Measurements from ENCODE around the gene TNNT2. TPM values are rescaled to one million over a fixed set of nuclear protein-coding genes. Genes with fewer than 3 reads are reported as not detected.

Gene TNNT2
- total RNA-seq, 1 donor from 2014 or later = not detected

DNA sequence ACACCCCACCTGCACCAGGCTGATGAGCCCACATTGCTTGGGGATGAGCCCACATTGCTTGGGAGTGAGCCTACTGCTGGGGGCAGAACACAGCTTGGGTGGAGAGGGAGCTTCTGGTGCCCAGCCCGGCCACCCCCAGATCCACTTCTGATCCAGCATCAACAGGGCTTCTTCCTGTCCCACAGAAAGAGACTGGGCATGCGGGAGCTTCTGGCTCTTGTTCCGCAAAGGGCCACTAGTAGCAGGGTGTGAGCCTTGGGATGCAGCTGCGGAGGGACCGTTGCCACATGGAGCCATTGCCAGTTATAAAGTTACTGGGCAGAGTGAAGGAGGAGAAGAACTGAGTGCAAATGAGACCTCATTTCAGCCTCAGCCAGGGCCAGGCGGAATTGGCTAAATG is 57.8 kb downstream of the TNNT2 start:
- Histone ChIP-seq H3K27ac (no peak overlapping the region), H3K36me3 (no peaks in the 10 kb centered on the region), H3K9me3 (no peaks in the 10 kb centered on the region), H3K4me3 (no peak overlapping the region), H3K27me3 (no peaks in the 10 kb centered on the region), H3K4me1 (no peaks in the 10 kb centered on the region)
- intact Hi-C loops (cut with DNase I) = no loop called here
- no peak for TF ChIP-seq CTCF (IDR thresholded peaks at IDR 0.05)
- DNase-seq (ENCODE audit: low spot score in 2 of 2) = peak in 1 of 2 donors; percentile 43

- Histone ChIP-seq H3K36me3 (no peaks in the 10 kb centered on the region), H3K9me3 (no peaks in the 10 kb centered on the region), H3K27ac (no peak overlapping the region), H3K27me3 (no peaks in the 10 kb centered on the region), H3K4me1 (no peaks in the 10 kb centered on the region), H3K4me3 (no peak overlapping the region)
- intact Hi-C loops (cut with DNase I) = no loop called here
- peak in 1 of 2 donors; percentile 25 for DNase-seq (ENCODE audit: low spot score in 2 of 2)
- no peak for TF ChIP-seq CTCF (IDR thresholded peaks at IDR 0.05)
Measured at GRCh38 chr1:201318504-201319340, 58.8 kb downstream of the TNNT2 start.

DNA sequence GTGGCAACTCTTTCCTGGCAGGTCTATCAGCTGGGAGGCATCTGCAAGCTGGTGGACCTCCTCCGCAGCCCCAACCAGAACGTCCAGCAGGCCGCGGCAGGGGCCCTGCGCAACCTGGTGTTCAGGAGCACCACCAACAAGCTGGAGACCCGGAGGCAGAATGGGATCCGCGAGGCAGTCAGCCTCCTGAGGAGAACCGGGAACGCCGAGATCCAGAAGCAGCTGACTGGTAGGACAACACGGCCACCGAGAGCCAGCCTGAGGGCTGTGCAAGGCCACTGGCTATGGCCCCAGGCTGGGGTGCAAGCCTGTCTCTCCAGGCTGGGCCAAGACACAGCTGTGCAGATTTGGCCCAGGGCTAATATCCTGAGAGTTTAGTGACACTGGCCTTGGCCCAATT is 59.9 kb downstream of the TNNT2 start:
- DNase-seq (ENCODE audit: low spot score in 2 of 2) = peak in 1 of 2 donors; percentile 43
- intact Hi-C loops (cut with DNase I) = no loop called here

GRCh38 chr1:201316556-201316955 is 60.9 kb downstream of the TNNT2 start:
- intact Hi-C loops (cut with DNase I) = no loop called here
- H3K27ac ChIP-seq = no peak overlapping the region
- no peak for DNase-seq (ENCODE audit: low spot score in 2 of 2)
- H3K9me3 ChIP-seq = no peaks in the 10 kb centered on the region
- H3K27me3 ChIP-seq = no peaks in the 10 kb centered on the region
- H3K36me3 ChIP-seq = no peaks in the 10 kb centered on the region
- H3K4me1 ChIP-seq = no peaks in the 10 kb centered on the region
- no peak overlapping the region for H3K4me3 ChIP-seq
- TF ChIP-seq CTCF (IDR thresholded peaks at IDR 0.05) = no peak

More for the DNA sequence above, 59.9 kb downstream of the TNNT2 start:
- H3K4me3 ChIP-seq = no peak overlapping the region
- H3K4me1 ChIP-seq = no peaks in the 10 kb centered on the region
- no peaks in the 10 kb centered on the region for H3K9me3 ChIP-seq
- no peak for TF ChIP-seq CTCF (IDR thresholded peaks at IDR 0.05)
- H3K27ac ChIP-seq = no peak overlapping the region
- H3K36me3 ChIP-seq = no peaks in the 10 kb centered on the region
- H3K27me3 ChIP-seq = no peaks in the 10 kb centered on the region

DNA sequence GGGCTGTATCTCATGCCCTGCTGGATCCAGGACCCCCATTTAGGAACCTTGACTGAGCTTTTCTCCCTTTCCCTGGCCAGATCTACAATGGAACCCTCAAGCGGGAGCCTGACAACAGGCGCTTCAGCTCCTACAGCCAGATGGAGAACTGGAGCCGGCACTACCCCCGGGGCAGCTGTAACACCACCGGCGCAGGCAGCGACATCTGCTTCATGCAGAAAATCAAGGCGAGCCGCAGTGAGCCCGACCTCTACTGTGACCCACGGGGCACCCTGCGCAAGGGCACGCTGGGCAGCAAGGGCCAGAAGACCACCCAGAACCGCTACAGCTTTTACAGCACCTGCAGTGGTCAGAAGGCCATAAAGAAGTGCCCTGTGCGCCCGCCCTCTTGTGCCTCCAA is 64.4 kb downstream of the TNNT2 start:
- no peaks in the 10 kb centered on the region for H3K27me3 ChIP-seq
- no peaks in the 10 kb centered on the region for H3K9me3 ChIP-seq
- no peak overlapping the region for H3K4me3 ChIP-seq
- no peaks in the 10 kb centered on the region for H3K4me1 ChIP-seq
- intact Hi-C loops (cut with DNase I) = no loop called here
- no peak for TF ChIP-seq CTCF (IDR thresholded peaks at IDR 0.05)
- no peak for DNase-seq (ENCODE audit: low spot score in 2 of 2)
- no peaks in the 10 kb centered on the region for H3K36me3 ChIP-seq
- no peak overlapping the region for H3K27ac ChIP-seq

Data from ascending aorta (tissue), 2 donors.